HEK293 (cell line): ENCODE measurements around the gene SOWAHD.
A peak's percentile ranks its signal among the peaks of the same experiment; 100 is the strongest.
"Not testable (repeated sequence)": the region's sequence is repeated elsewhere in the genome, so short reads cannot be mapped to it uniquely, and the experiment has no call there.

Source experiments
- CTCF ChIA-PET: fragments of 350-600 bp; formaldehyde crosslinking; extraction: SDS; loops from one replicate; lab custom pipeline; 2021; ENCODE audit warnings: antibody characterized with exemption; lab: Yijun Ruan, JAX
- POLR2A ChIA-PET: fragments of 300-600 bp; formaldehyde crosslinking; extraction: SDS; loops from one replicate; lab custom pipeline; 2020; ENCODE audit warnings: antibody characterized with exemption, inconsistent platforms; lab: Yijun Ruan, JAX
- H3K27ac ChIP-seq: fragments of 200-500 bp; sonication (Bioruptor generic); 2 replicates; pipeline ENCODE4 v1.5.1; 2014; ENCODE audit warnings: low read depth, low read length, control low read depth, inconsistent platforms; ENCODE audit errors: extremely low read depth
- H3K36me3 ChIP-seq, 2 experiments: fragments of 200-500 bp in 1 of 2; sonication (Bioruptor generic) in 1 of 2; 1 replicate in 1 of 2; 2 replicates in 1 of 2; pipeline ENCODE4 v1.5.1; 2014 to 2017; ENCODE audit warnings: inconsistent platforms in 2 of 2, low read length in 2 of 2; ENCODE audit not compliant: control insufficient read depth in 2 of 2, insufficient read depth in 1 of 2
- H3K4me1 ChIP-seq: fragments of 200-500 bp; sonication (Bioruptor generic); 2 replicates; pipeline ENCODE4 v1.5.1; 2014; ENCODE audit warnings: mild to moderate bottlenecking, low read length, inconsistent platforms; ENCODE audit not compliant: control insufficient read depth, insufficient read depth
- H3K4me3 ChIP-seq: 2 replicates; pipeline ENCODE4 v1.5.1; 2011; ENCODE audit warnings: low read depth, mild to moderate bottlenecking, control low read depth, low read length, moderate library complexity
- H3K9me3 ChIP-seq: fragments of 200-500 bp; sonication (Bioruptor generic); 2 replicates; pipeline ENCODE4 v1.5.1; 2014; ENCODE audit warnings: low read depth, low read length, inconsistent platforms; ENCODE audit not compliant: control insufficient read depth, insufficient read depth
- BCL6B ChIP-seq: fragments of 450-650 bp; formaldehyde crosslinking; IDR thresholded peaks from 2 replicates; pipeline ENCODE4 v1.5.1; 2017; ENCODE audit warnings: missing biosample characterization, missing genetic modification characterization
- GLIS2 ChIP-seq: fragments of 450-650 bp; formaldehyde crosslinking; IDR thresholded peaks from 2 replicates; pipeline ENCODE4 v1.5.1; 2016; ENCODE audit warnings: missing biosample characterization, missing genetic modification characterization
- HIC1 ChIP-seq: fragments of 450-650 bp; formaldehyde crosslinking; IDR thresholded peaks from 2 replicates; pipeline ENCODE4 v1.5.1; 2016; ENCODE audit warnings: missing biosample characterization, missing genetic modification characterization
- PATZ1 ChIP-seq: fragments of 450-650 bp; formaldehyde crosslinking; IDR thresholded peaks from 2 replicates; pipeline ENCODE4 v1.5.1; 2016; ENCODE audit warnings: missing biosample characterization, missing genetic modification characterization
- PRDM6 ChIP-seq: fragments of 450-650 bp; formaldehyde crosslinking; IDR thresholded peaks from 2 replicates; pipeline ENCODE4 v1.5.1; 2017; ENCODE audit warnings: missing biosample characterization, missing genetic modification characterization
- REPIN1 ChIP-seq: fragments of 450-650 bp; formaldehyde crosslinking; IDR thresholded peaks from 2 replicates; pipeline ENCODE4 v1.5.1; 2017; ENCODE audit warnings: missing biosample characterization, missing genetic modification characterization, low read depth
- SCRT1 ChIP-seq: fragments of 450-650 bp; formaldehyde crosslinking; IDR thresholded peaks from 2 replicates; pipeline ENCODE4 v1.5.1; 2016; ENCODE audit warnings: missing biosample characterization, missing genetic modification characterization, borderline replicate concordance
- SETDB1 ChIP-seq: IDR thresholded peaks from one replicate; pipeline ENCODE4 v1.6.1; 2017; ENCODE audit warnings: mild to moderate bottlenecking, low read length, moderate library complexity, mixed read lengths; ENCODE audit not compliant: insufficient read length
- WT1 ChIP-seq: fragments of 450-650 bp; formaldehyde crosslinking; IDR thresholded peaks from 2 replicates; pipeline ENCODE4 v1.5.1; 2016; ENCODE audit warnings: missing biosample characterization, missing genetic modification characterization
- ZBTB1 ChIP-seq: fragments of 450-650 bp; formaldehyde crosslinking; IDR thresholded peaks from 2 replicates; pipeline ENCODE4 v1.5.1; 2016; ENCODE audit warnings: missing biosample characterization, missing genetic modification characterization
- ZFP37 ChIP-seq: fragments of 450-650 bp; formaldehyde crosslinking; IDR thresholded peaks from 2 replicates; pipeline ENCODE4 v1.5.1; 2016; ENCODE audit warnings: missing biosample characterization, missing genetic modification characterization
- ZNF133 ChIP-seq: fragments of 450-650 bp; formaldehyde crosslinking; IDR thresholded peaks from 2 replicates; pipeline ENCODE4 v1.5.1; 2016; ENCODE audit warnings: missing biosample characterization, missing genetic modification characterization
- ZNF169 ChIP-seq: fragments of 450-650 bp; formaldehyde crosslinking; IDR thresholded peaks from 2 replicates; pipeline ENCODE4 v1.5.1; 2016; ENCODE audit warnings: missing biosample characterization, missing genetic modification characterization
- ZNF2 ChIP-seq: fragments of 450-650 bp; formaldehyde crosslinking; IDR thresholded peaks from 2 replicates; pipeline ENCODE4 v1.5.1; 2016; ENCODE audit warnings: missing biosample characterization, missing genetic modification characterization
- ZNF248 ChIP-seq: fragments of 450-650 bp; formaldehyde crosslinking; IDR thresholded peaks from 2 replicates; pipeline ENCODE4 v1.5.1; 2017; ENCODE audit warnings: missing biosample characterization, missing genetic modification characterization
- ZNF311 ChIP-seq: fragments of 450-650 bp; formaldehyde crosslinking; IDR thresholded peaks from 2 replicates; pipeline ENCODE4 v1.5.1; 2017; ENCODE audit warnings: missing biosample characterization, missing genetic modification characterization, borderline replicate concordance
- ZNF423 ChIP-seq: fragments of 450-650 bp; formaldehyde crosslinking; IDR thresholded peaks from 2 replicates; pipeline ENCODE4 v1.5.1; 2016; ENCODE audit warnings: missing biosample characterization, missing genetic modification characterization
- ZNF561 ChIP-seq: fragments of 450-650 bp; IDR thresholded peaks from 2 replicates; pipeline ENCODE4 v1.5.1; 2018; ENCODE audit warnings: missing biosample characterization, missing genetic modification characterization, borderline replicate concordance
- ZNF664 ChIP-seq: fragments of 450-650 bp; formaldehyde crosslinking; IDR thresholded peaks from 2 replicates; pipeline ENCODE4 v1.5.1; 2016; ENCODE audit warnings: missing biosample characterization, missing genetic modification characterization
- ZNF704 ChIP-seq: fragments of 450-650 bp; formaldehyde crosslinking; IDR thresholded peaks from 2 replicates; pipeline ENCODE4 v1.5.1; 2016; ENCODE audit warnings: missing biosample characterization, missing genetic modification characterization
- ZNF707 ChIP-seq: fragments of 450-650 bp; formaldehyde crosslinking; IDR thresholded peaks from 2 replicates; pipeline ENCODE4 v1.5.1; 2016; ENCODE audit warnings: missing biosample characterization, missing genetic modification characterization
- ZSCAN16 ChIP-seq: fragments of 450-650 bp; formaldehyde crosslinking; IDR thresholded peaks from 2 replicates; pipeline ENCODE4 v1.5.1; 2016; ENCODE audit warnings: missing biosample characterization, missing genetic modification characterization

SOWAHD gene

GRCh38 chrX:119745283-119745848 is 13.0 kb upstream of the SOWAHD start (continued):
- TF ChIP-seq PRDM6 (peak; percentile 95), GLIS2 (no peak), ZBTB1 (tag by site-specific recombination) (no peak), WT1 (tag by site-specific recombination) (peak; percentile 91), ZNF248 (tag by site-specific recombination) (no peak)

GRCh38 chrX:119750131-119750530 is 8.3 kb upstream of the SOWAHD start:
- not testable (repeated sequence) for H3K4me3 ChIP-seq, H3K27ac ChIP-seq, H3K4me1 ChIP-seq, H3K9me3 ChIP-seq, H3K36me3 ChIP-seq
- ChIA-PET CTCF (interaction anchor here (1.1 kb wide), 1 partner anchor 20 kb away, joined by 3 read pairs; no protein-coding TSS in a partner anchor), POLR2A (interaction anchor here (1.5 to 1.7 kb wide), 2 partner anchors 8 to 42 kb away, joined by 3 to 6 read pairs; partner anchors contain the start of genes RPL39 and SOWAHD)

GRCh38 chrX:119750751-119751150 is 7.6 kb upstream of the SOWAHD start:
- ChIA-PET CTCF (interaction anchor here (1.1 kb wide), 1 partner anchor 21 kb away, joined by 3 read pairs; no protein-coding TSS in a partner anchor), POLR2A (interaction anchor here (1.5 kb wide), 1 partner anchor 41 kb away, joined by 3 read pairs; the partner anchor contains the start of gene RPL39)
- H3K36me3 ChIP-seq, H3K4me1 ChIP-seq, H3K9me3 ChIP-seq, H3K4me3 ChIP-seq, H3K27ac ChIP-seq: not testable (repeated sequence)

GRCh38 chrX:119753001-119753400 is 5.4 kb upstream of the SOWAHD start:
- no peak for TF ChIP-seq ZNF707
- no peak for TF ChIP-seq SETDB1
- TF ChIP-seq BCL6B = no peak
- TF ChIP-seq ZNF311 = no peak
- no peak for TF ChIP-seq ZSCAN16 (tag by site-specific recombination)
- TF ChIP-seq ZNF2 (tag by site-specific recombination) = no peak
- no peak for TF ChIP-seq ZNF133 (tag by site-specific recombination)
- no peak for TF ChIP-seq ZNF423 (tag by site-specific recombination)
- no peak for TF ChIP-seq ZFP37
- TF ChIP-seq ZNF169 = no peak
- no peak for TF ChIP-seq SCRT1 (tag by site-specific recombination)
- TF ChIP-seq PATZ1 (tag by site-specific recombination) = no peak
- TF ChIP-seq ZNF704 (tag by site-specific recombination) = no peak
- no peak for TF ChIP-seq ZNF561
- TF ChIP-seq REPIN1 (tag by site-specific recombination) = no peak
- no peak for TF ChIP-seq HIC1 (tag by site-specific recombination)
- TF ChIP-seq ZNF664 (tag by site-specific recombination) = no peak
- TF ChIP-seq, all 188 proteins: peak for 0
- CTCF ChIA-PET = interaction anchor here (0.6 to 2.6 kb wide), 14 partner anchors 8 to 655 kb away, joined by 3 to 15 read pairs (median 4); partner anchors contain the start of gene SEPTIN6
- Histone ChIP-seq H3K4me3 (no peak overlapping the region), H3K9me3 (no peaks in the 10 kb centered on the region), H3K36me3 (no peaks in the 10 kb centered on the region), H3K27ac (no peak overlapping the region), H3K4me1 (0 out of 2 replicates have a peak, but pooled peaks cover 2% of the 10 kb centered on the region)
- POLR2A ChIA-PET = no interaction called here
